H1 (cell line): ENCODE results near the gene ADARB2. TPM values are rescaled to one million over a fixed set of nuclear protein-coding genes. Genes with fewer than 3 reads are reported as not detected.

Source experiments
- CTCF ChIA-PET: fragments of 300-600 bp; sonication (Branson Sonifier 250); formaldehyde crosslinking; loops from one replicate; lab custom pipeline; 2021; ENCODE audit not compliant: partially characterized antibody; lab: Charles Lee
- POLR2A ChIA-PET: fragments of 300-600 bp; sonication (Branson Sonifier 250); formaldehyde crosslinking; loops from one replicate; lab custom pipeline; 2021; ENCODE audit warnings: inconsistent platforms; ENCODE audit not compliant: partially characterized antibody; lab: Charles Lee
- DNase-seq, 2 experiments: peaks; one replicate each; pipeline versions ENCODE4 v3.0.0 to v3.0.0-alpha.2; 2010 to 2022; ENCODE audit warnings: low spot score in 2 of 2, low read depth in 1 of 2, mixed read lengths in 1 of 2
- FAIRE-seq: peaks from 2 replicates; lab custom pipeline; 2011; peaks lifted over from hg19 to GRCh38; lab: Jason Lieb, UNC
- H2AFZ ChIP-seq: 2 replicates; pipeline ENCODE4 v1.8.1; 2012; ENCODE audit warnings: low read length, inconsistent platforms
- H2AK5ac ChIP-seq: 2 replicates; pipeline ENCODE4 v1.6.1; 2013; ENCODE audit warnings: low read depth, low read length
- H2BK120ac ChIP-seq: replicated peaks from 2 replicates; pipeline ENCODE3; 2013; ENCODE audit warnings: low read depth, low read length, inconsistent platforms
- H2BK12ac ChIP-seq: 2 replicates; pipeline ENCODE4 v1.6.1; 2013; ENCODE audit warnings: low read depth, low read length
- H2BK15ac ChIP-seq: 2 replicates; pipeline ENCODE4 v1.6.1; 2013; ENCODE audit warnings: low read length
- H2BK20ac ChIP-seq: 2 replicates; pipeline ENCODE4 v1.6.1; 2013; ENCODE audit warnings: low read length
- H2BK5ac ChIP-seq: 2 replicates; pipeline ENCODE4 v1.6.1; 2013; ENCODE audit warnings: low read depth, low read length
- H3K14ac ChIP-seq: 2 replicates; pipeline ENCODE4 v1.6.1; 2013; ENCODE audit warnings: inconsistent platforms; ENCODE audit not compliant: insufficient read length
- H3K18ac ChIP-seq: 2 replicates; pipeline ENCODE4 v1.6.1; 2013; ENCODE audit warnings: low read length; ENCODE audit errors: extremely low read depth
- H3K23ac ChIP-seq: 2 replicates; pipeline ENCODE4 v1.6.1; 2013; ENCODE audit warnings: inconsistent platforms; ENCODE audit not compliant: insufficient read length
- H3K23me2 ChIP-seq: 2 replicates; pipeline ENCODE4 v1.6.1; 2013; ENCODE audit warnings: low read depth, low read length
- H3K27ac ChIP-seq: 2 replicates; pipeline ENCODE4 v1.6.1; 2011; ENCODE audit warnings: low read depth, low read length, inconsistent platforms
- H3K27me3 ChIP-seq, 4 experiments: replicated peaks in 1 of 4; 1 replicate in 1 of 4; 2 replicates in 3 of 4; pipeline versions ENCODE4 v1.6.1 to v1.8.1; 2011 to 2013; ENCODE audit warnings: low read length in 3 of 4, mild to moderate bottlenecking in 3 of 4, inconsistent platforms in 2 of 4, mixed read lengths in 2 of 4, moderate library complexity in 1 of 4; ENCODE audit not compliant: control insufficient read depth in 3 of 4, insufficient read depth in 3 of 4; ENCODE audit errors: extremely low read depth in 1 of 4
- H3K36me3 ChIP-seq, 4 experiments: 2 replicates each; pipeline versions ENCODE4 v1.6.1 to v1.8.1; 2011 to 2013; ENCODE audit warnings: mild to moderate bottlenecking in 4 of 4, low read length in 3 of 4, moderate library complexity in 2 of 4, control low read depth in 1 of 4, inconsistent platforms in 1 of 4; ENCODE audit not compliant: insufficient read depth in 4 of 4, control insufficient read depth in 2 of 4
- H3K4ac ChIP-seq: replicated peaks from 2 replicates; pipeline ENCODE3; 2013; ENCODE audit warnings: low read length, low read depth, mixed read lengths, inconsistent platforms; ENCODE audit not compliant: insufficient read length
- H3K4me1 ChIP-seq, 4 experiments: replicated peaks in 1 of 4; 1 replicate in 1 of 4; 2 replicates in 3 of 4; pipeline versions ENCODE4 v1.6.1 to v1.8.1; 2011 to 2013; ENCODE audit warnings: low read length in 3 of 4, inconsistent platforms in 2 of 4, mixed read lengths in 1 of 4; ENCODE audit not compliant: insufficient read depth in 4 of 4, control insufficient read depth in 3 of 4
- H3K4me2 ChIP-seq, 2 experiments: 2 replicates each; pipeline versions ENCODE4 v1.6.1 to v1.8.1; 2011 to 2013; ENCODE audit warnings: low read depth in 2 of 2, low read length in 2 of 2, control low read depth in 1 of 2, inconsistent platforms in 1 of 2, mild to moderate bottlenecking in 1 of 2; ENCODE audit not compliant: insufficient read depth in 1 of 2
- H3K4me3 ChIP-seq, 4 experiments: fragments of 200-600, 300-600 bp in 1 of 4; sonication (generic), shearing (Covaris generic), sonication (Bioruptor Twin) in 1 of 4; 2 replicates each; pipeline versions ENCODE4 v1.5.1 to v1.8.1; 2011 to 2016; ENCODE audit warnings: low read length in 4 of 4, low read depth in 3 of 4, control low read depth in 2 of 4, inconsistent platforms in 2 of 4, mild to moderate bottlenecking in 2 of 4, mixed read lengths in 1 of 4, moderate library complexity in 1 of 4; ENCODE audit not compliant: insufficient read depth in 2 of 4; ENCODE audit errors: extremely low read depth in 1 of 4
- H3K56ac ChIP-seq: replicated peaks from 2 replicates; pipeline ENCODE3; 2013; ENCODE audit warnings: low read depth, mild to moderate bottlenecking, mixed read lengths, low read length, inconsistent platforms; ENCODE audit not compliant: insufficient read length
- H3K79me1 ChIP-seq: 2 replicates; pipeline ENCODE4 v1.6.1; 2013; ENCODE audit warnings: low read depth, low read length, control low read depth
- H3K79me2 ChIP-seq, 2 experiments: 2 replicates each; pipeline versions ENCODE4 v1.6.1 to v1.8.1; 2012 to 2013; ENCODE audit warnings: low read length in 2 of 2, mild to moderate bottlenecking in 2 of 2, inconsistent platforms in 1 of 2; ENCODE audit not compliant: insufficient read depth in 2 of 2, control insufficient read depth in 1 of 2
- H3K9ac ChIP-seq, 4 experiments: replicated peaks in 1 of 4; 1 replicate in 1 of 4; 2 replicates in 3 of 4; pipeline versions ENCODE4 v1.6.1 to v1.8.1; 2011 to 2013; ENCODE audit warnings: low read depth in 3 of 4, low read length in 3 of 4, control low read depth in 2 of 4, mild to moderate bottlenecking in 2 of 4, moderate library complexity in 2 of 4, inconsistent platforms in 1 of 4; ENCODE audit errors: extremely low read depth in 1 of 4
- H3K9me3 ChIP-seq, 2 experiments: 2 replicates each; pipeline versions ENCODE4 v1.6.1 to v1.8.1; 2012 to 2013; ENCODE audit warnings: mild to moderate bottlenecking in 2 of 2, moderate library complexity in 2 of 2, control low read depth in 1 of 2, inconsistent platforms in 1 of 2, low read depth in 1 of 2, low read length in 1 of 2, mixed read lengths in 1 of 2; ENCODE audit not compliant: insufficient read depth in 2 of 2
- H4K20me1 ChIP-seq, 2 experiments: replicated peaks in 1 of 2; 2 replicates each; pipeline versions ENCODE3 to v1.8.1; 2011 to 2013; ENCODE audit warnings: inconsistent platforms in 2 of 2, low read length in 2 of 2, mild to moderate bottlenecking in 1 of 2; ENCODE audit not compliant: insufficient read depth in 2 of 2, control insufficient read depth in 1 of 2
- H4K5ac ChIP-seq: 2 replicates; pipeline ENCODE4 v1.6.1; 2013; ENCODE audit warnings: low read length, low read depth, mixed read lengths, inconsistent platforms; ENCODE audit not compliant: insufficient read length
- H4K8ac ChIP-seq: 2 replicates; pipeline ENCODE4 v1.8.0; 2013; ENCODE audit warnings: mild to moderate bottlenecking, moderate library complexity, low read length, inconsistent platforms; ENCODE audit not compliant: insufficient read depth; ENCODE audit errors: extremely low read depth
- H4K91ac ChIP-seq: replicated peaks from 2 replicates; pipeline ENCODE3; 2013; ENCODE audit warnings: low read length, mixed read lengths, inconsistent platforms; ENCODE audit not compliant: insufficient read length
- ASH2L ChIP-seq: fragments of 200-600, 300-600 bp; sonication (generic); IDR thresholded peaks from one replicate; pipeline ENCODE4 v1.7.1; 2017; ENCODE audit warnings: low read length
- BCL11A ChIP-seq, 2 experiments: IDR thresholded peaks; one replicate each; pipeline ENCODE4 v1.6.1; 2011; ENCODE audit warnings: low read depth in 2 of 2, low read length in 2 of 2, mild to moderate bottlenecking in 2 of 2
- GTF2F1 ChIP-seq: IDR thresholded peaks from 2 replicates; pipeline ENCODE4 v1.6.1; 2012; ENCODE audit warnings: low read depth, low read length, improper control_type of control experiment, borderline replicate concordance
- JUND ChIP-seq: IDR thresholded peaks from 2 replicates; pipeline ENCODE4 v1.6.1; 2011; ENCODE audit warnings: mild to moderate bottlenecking, improper control_type of control experiment, low read length
- KDM4A ChIP-seq: IDR thresholded peaks from one replicate; pipeline ENCODE4 v1.7.1; 2012; ENCODE audit warnings: low read depth, mild to moderate bottlenecking, moderate library complexity, low read length, inconsistent platforms; ENCODE audit not compliant: severe bottlenecking
- SIRT6 ChIP-seq: IDR thresholded peaks from one replicate; pipeline ENCODE4 v1.7.1; 2012; ENCODE audit warnings: low read length, inconsistent platforms
- SP1 ChIP-seq: IDR thresholded peaks from 2 replicates; pipeline ENCODE4 v1.6.1; 2011; ENCODE audit warnings: low read depth, low read length
- SUZ12 ChIP-seq: fragments of 200-600 bp; sonication (generic); IDR thresholded peaks from 2 replicates; pipeline ENCODE4 v1.6.1; 2012; ENCODE audit warnings: mild to moderate bottlenecking, inconsistent platforms, low read length, moderate library complexity, mixed read lengths
- TCF12 ChIP-seq: IDR thresholded peaks from 2 replicates; pipeline ENCODE4 v1.6.1; 2011; ENCODE audit warnings: low read depth, mild to moderate bottlenecking, low read length
- WGBS, 2 experiments: shearing (Covaris generic) in 1 of 2; methylation state at CpG; one replicate each; pipeline versions ENCODE4 v1.1.6 to v1.1.7; 2013 to 2015; ENCODE audit warnings: low lambda C conversion rate in 2 of 2, mixed read lengths in 2 of 2, inconsistent platforms in 1 of 2, low coverage in 1 of 2, missing lambda C conversion rate in 1 of 2; ENCODE audit not compliant: insufficient replicate concordance in 2 of 2, insufficient coverage in 1 of 2, insufficient read length in 1 of 2; ENCODE audit errors: extremely low coverage in 1 of 2, missing lambda C conversion rate in 1 of 2; 5-methylcytosine and 5-hydroxymethylcytosine counted together
- polyA plus RNA-seq, 7 experiments: library from polyadenylated mRNA; depleted of rRNA in 3 of 7; stranded (reverse) in 5 of 7; unstranded in 2 of 7; fragments of >200 nt in 5 of 7; fragments of 200-250 nt in 2 of 7; gene quantifications; 1 replicate in 5 of 7; 2 replicates in 1 of 7; 4 replicates in 1 of 7; pipeline versions ENCODE4 v1.2.1 to v1.2.3, GENCODE V29; 2011 to 2013; ENCODE audit warnings: missing spikeins in 2 of 7, mixed read lengths in 2 of 7
- total RNA-seq: library from RNA; stranded (reverse); fragmentation: NEBNext Ultra II Directional; extraction: Animal tissue kit (Norgen Biotek cat#: 25700); gene quantifications from 2 replicates; pipeline ENCODE4 v1.2.1, GENCODE V29; 2021
- TF ChIP-seq, protein P1 (sequence below), 3 experiments: IDR thresholded peaks; 1 replicate in 2 of 3; 2 replicates in 1 of 3; pipeline versions ENCODE4 v1.5.1 to v1.6.1; 2011; ENCODE audit warnings: low read length in 3 of 3, mild to moderate bottlenecking in 3 of 3, inconsistent platforms in 2 of 3, low read depth in 1 of 3, moderate library complexity in 1 of 3; ENCODE audit not compliant: insufficient read depth in 1 of 3; ENCODE audit errors: control extremely low read depth in 1 of 3

Gene ADARB2
- total and polyA plus RNA-seq, 2 of the 8 experiments (the other 6 are each of a cell fraction or from before 2014, with no cell fraction given) = 2.2 to 2.8 TPM

DNA sequence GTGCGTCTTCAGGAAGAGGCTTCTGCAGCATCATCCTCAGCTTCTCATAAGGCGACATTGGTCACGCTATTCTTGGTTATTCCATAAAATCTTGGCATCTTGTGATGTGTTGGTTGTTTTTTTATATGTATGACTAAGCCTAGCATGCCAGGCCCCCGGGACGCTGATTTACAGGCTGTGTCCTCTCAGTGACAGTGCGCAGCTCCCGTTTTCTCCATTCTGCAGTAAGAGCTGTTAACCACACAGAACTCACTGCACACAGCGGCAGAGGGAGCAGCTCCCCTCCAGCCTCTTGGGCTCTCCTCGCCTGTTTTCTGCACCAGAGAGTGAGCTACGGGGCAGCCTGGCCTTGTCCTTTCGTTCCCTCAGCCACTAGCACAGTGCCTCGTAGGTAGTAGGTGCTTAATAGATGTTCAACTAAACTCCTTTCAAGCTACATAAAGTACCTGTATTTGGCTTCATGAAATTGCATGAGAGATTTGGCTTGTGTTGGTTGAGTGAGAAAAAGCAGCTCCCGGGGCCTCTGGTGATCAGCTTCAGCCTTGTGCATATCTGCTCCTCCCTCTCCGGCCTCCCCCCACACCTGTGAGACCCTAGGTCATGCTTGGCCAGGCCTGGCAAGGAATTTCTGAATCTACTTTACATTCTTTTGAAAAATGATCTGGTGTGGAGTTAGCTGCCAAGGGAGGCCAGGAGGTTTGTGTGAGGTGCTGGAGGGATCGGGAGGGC, 564.9 kb downstream of the ADARB2 start:
- no peaks in the 10 kb centered on the region for H3K79me1 ChIP-seq
- ChIA-PET CTCF (interaction anchor here (0.6 to 2.2 kb wide), 3 partner anchors 9 to 62 kb away, joined by 3 to 8 read pairs (median 4); no protein-coding TSS in a partner anchor), POLR2A (interaction anchor here (1.1 kb wide), 1 partner anchor 9 kb away, joined by 3 read pairs; no protein-coding TSS in a partner anchor)
- H3K14ac ChIP-seq = no peak overlapping the region
- H3K23ac ChIP-seq = no peak overlapping the region
- H3K9me3 ChIP-seq = no peaks in the 10 kb centered on the region
- H3K9ac ChIP-seq = no peak overlapping the region
- no peak for DNase-seq
- no peak overlapping the region for H3K18ac ChIP-seq
- no peak overlapping the region for H2BK20ac ChIP-seq
- H3K4me2 ChIP-seq = no peak overlapping the region
- H3K27ac ChIP-seq = no peak overlapping the region
- H2AK5ac ChIP-seq = no peak overlapping the region
- no peak overlapping the region for H2BK120ac ChIP-seq
- H3K4ac ChIP-seq = no peak overlapping the region
- no peak overlapping the region for H4K91ac ChIP-seq
- no peaks in the 10 kb centered on the region for H3K23me2 ChIP-seq
- no peak overlapping the region for H2BK12ac ChIP-seq
- no peak overlapping the region; the same call in 1 of the 2 replicates for H4K8ac ChIP-seq
- no peak for FAIRE-seq
- H3K56ac ChIP-seq = no peak overlapping the region
- H3K27me3 ChIP-seq = peaks cover 0 to 5% (median 0%) of the 10 kb centered on the region in 4 experiments; a peak in 2 of 7 replicates
- peaks cover 0 to 3% of the 10 kb centered on the region in 2 experiments for H4K20me1 ChIP-seq
- H4K5ac ChIP-seq = no peak overlapping the region
- H2BK15ac ChIP-seq = no peak overlapping the region
- H2AFZ ChIP-seq = no peak overlapping the region
- no peaks in the 10 kb centered on the region for H3K79me2 ChIP-seq
- no peak overlapping the region for H3K4me3 ChIP-seq
- no peaks in the 10 kb centered on the region; a peak in 1 of 7 replicates for H3K4me1 ChIP-seq
- H3K36me3 ChIP-seq = no peaks in the 10 kb centered on the region
- WGBS, 2 experiments = 88% methylated on average over 15 of the region's 15 CpGs; no CpG with 5 or more reads in 1 of the 2 experiments
- no peak overlapping the region for H2BK5ac ChIP-seq
- TF ChIP-seq SUZ12 = no peak
- TF ChIP-seq ASH2L = no peak
- TF ChIP-seq GTF2F1 = no peak
- no peak for TF ChIP-seq SIRT6
- no peak for TF ChIP-seq BCL11A (IDR thresholded peaks at IDR 0.05; ENCODE audit: low read depth in 2 of 2, low read length in 2 of 2)
- TF ChIP-seq TCF12 = no peak
- no peak for TF ChIP-seq JUND
- no peak for TF ChIP-seq KDM4A
- TF ChIP-seq SP1 = no peak
- TF ChIP-seq, protein P1, sequence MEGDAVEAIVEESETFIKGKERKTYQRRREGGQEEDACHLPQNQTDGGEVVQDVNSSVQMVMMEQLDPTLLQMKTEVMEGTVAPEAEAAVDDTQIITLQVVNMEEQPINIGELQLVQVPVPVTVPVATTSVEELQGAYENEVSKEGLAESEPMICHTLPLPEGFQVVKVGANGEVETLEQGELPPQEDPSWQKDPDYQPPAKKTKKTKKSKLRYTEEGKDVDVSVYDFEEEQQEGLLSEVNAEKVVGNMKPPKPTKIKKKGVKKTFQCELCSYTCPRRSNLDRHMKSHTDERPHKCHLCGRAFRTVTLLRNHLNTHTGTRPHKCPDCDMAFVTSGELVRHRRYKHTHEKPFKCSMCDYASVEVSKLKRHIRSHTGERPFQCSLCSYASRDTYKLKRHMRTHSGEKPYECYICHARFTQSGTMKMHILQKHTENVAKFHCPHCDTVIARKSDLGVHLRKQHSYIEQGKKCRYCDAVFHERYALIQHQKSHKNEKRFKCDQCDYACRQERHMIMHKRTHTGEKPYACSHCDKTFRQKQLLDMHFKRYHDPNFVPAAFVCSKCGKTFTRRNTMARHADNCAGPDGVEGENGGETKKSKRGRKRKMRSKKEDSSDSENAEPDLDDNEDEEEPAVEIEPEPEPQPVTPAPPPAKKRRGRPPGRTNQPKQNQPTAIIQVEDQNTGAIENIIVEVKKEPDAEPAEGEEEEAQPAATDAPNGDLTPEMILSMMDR (IDR thresholded peaks at IDR 0.05; ENCODE audit: control extremely low read depth in 1 of 3, insufficient read depth in 1 of 3, low read depth in 1 of 3, low read length in 3 of 3) = no peak
